BJ (cell line): Measurements from ENCODE around the gene SEMA6A. TPM values are rescaled to one million over a fixed set of nuclear protein-coding genes. Genes with fewer than 3 reads are reported as not detected.

ENCODE experiments used
- CTCF ChIA-PET: fragments of 350-600 bp; formaldehyde crosslinking; extraction: SDS; loops from one replicate; lab custom pipeline; 2021; ENCODE audit warnings: antibody characterized with exemption, inconsistent platforms; lab: Yijun Ruan, JAX
- POLR2A ChIA-PET: fragments of 300-600 bp; sonication (Branson Sonifier 250); formaldehyde crosslinking; extraction: SDS; loops from one replicate; lab custom pipeline; 2021; ENCODE audit warnings: antibody characterized with exemption; lab: Charles Lee
- DNase-seq: peaks from one replicate; pipeline ENCODE4 v3.0.0-alpha.2; 2011; ENCODE audit warnings: low read depth
- H3K27me3 ChIP-seq: 2 replicates; pipeline ENCODE4 v1.6.0; 2011; ENCODE audit warnings: low read length; ENCODE audit not compliant: control insufficient read depth, insufficient read depth
- H3K36me3 ChIP-seq: 2 replicates; pipeline ENCODE4 v1.5.1; 2011; ENCODE audit warnings: low read length; ENCODE audit not compliant: control insufficient read depth, insufficient read depth
- H3K4me3 ChIP-seq: 2 replicates; pipeline ENCODE4 v1.5.1; 2011; ENCODE audit warnings: low read depth, mild to moderate bottlenecking, control low read depth, low read length
- polyA plus RNA-seq: library from polyadenylated mRNA; depleted of rRNA; stranded (reverse); fragments of >200 nt; gene quantifications from 2 replicates; pipeline ENCODE4 v1.2.3, GENCODE V29; 2011
- TF ChIP-seq, protein P1 (sequence below): IDR thresholded peaks from 2 replicates; pipeline ENCODE4 v1.5.1; 2011; ENCODE audit warnings: low read depth, mild to moderate bottlenecking, control low read depth, inconsistent platforms, low read length, moderate library complexity; ENCODE audit not compliant: insufficient read depth

The SEMA6A gene
- polyA plus RNA-seq, 1 experiment, result 0.34 TPM

DNA sequence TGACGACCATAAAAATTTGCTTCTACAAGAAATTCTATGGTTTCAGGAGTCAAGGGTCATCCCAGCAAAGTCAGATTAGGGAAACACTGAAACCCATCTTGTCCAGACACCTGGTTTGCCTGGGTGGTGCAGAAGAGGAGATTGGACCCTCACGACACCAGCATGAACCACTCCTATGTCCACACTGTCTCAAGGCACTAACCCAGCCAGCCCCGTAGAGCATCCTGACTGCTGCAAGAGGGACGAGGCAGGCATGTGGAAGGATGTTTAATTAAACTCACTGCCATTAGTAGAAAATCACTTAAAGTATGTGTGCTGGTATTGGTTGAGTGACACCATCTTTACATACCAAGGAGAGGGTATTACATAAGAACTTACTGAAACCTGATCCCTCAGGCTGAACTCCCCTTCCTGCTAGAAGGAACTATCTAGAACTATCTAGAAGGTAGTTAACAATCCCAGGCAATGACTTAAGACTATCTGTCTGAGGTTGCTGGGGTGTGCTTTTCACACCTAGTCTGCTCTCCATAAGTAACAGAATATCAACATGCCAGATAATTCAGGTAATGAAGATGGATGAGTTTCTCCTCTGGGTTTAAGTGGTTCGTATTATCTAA, 93.6 kb downstream of the SEMA6A start:
- ChIA-PET POLR2A (no interaction called here), CTCF (no interaction called here)
- TF ChIP-seq, protein P1, sequence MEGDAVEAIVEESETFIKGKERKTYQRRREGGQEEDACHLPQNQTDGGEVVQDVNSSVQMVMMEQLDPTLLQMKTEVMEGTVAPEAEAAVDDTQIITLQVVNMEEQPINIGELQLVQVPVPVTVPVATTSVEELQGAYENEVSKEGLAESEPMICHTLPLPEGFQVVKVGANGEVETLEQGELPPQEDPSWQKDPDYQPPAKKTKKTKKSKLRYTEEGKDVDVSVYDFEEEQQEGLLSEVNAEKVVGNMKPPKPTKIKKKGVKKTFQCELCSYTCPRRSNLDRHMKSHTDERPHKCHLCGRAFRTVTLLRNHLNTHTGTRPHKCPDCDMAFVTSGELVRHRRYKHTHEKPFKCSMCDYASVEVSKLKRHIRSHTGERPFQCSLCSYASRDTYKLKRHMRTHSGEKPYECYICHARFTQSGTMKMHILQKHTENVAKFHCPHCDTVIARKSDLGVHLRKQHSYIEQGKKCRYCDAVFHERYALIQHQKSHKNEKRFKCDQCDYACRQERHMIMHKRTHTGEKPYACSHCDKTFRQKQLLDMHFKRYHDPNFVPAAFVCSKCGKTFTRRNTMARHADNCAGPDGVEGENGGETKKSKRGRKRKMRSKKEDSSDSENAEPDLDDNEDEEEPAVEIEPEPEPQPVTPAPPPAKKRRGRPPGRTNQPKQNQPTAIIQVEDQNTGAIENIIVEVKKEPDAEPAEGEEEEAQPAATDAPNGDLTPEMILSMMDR, result no peak
- H3K4me3 ChIP-seq, result no peak overlapping the region
- H3K27me3 ChIP-seq, result no peaks in the 10 kb centered on the region
- no peak for DNase-seq
- no peaks in the 10 kb centered on the region for H3K36me3 ChIP-seq

DNA sequence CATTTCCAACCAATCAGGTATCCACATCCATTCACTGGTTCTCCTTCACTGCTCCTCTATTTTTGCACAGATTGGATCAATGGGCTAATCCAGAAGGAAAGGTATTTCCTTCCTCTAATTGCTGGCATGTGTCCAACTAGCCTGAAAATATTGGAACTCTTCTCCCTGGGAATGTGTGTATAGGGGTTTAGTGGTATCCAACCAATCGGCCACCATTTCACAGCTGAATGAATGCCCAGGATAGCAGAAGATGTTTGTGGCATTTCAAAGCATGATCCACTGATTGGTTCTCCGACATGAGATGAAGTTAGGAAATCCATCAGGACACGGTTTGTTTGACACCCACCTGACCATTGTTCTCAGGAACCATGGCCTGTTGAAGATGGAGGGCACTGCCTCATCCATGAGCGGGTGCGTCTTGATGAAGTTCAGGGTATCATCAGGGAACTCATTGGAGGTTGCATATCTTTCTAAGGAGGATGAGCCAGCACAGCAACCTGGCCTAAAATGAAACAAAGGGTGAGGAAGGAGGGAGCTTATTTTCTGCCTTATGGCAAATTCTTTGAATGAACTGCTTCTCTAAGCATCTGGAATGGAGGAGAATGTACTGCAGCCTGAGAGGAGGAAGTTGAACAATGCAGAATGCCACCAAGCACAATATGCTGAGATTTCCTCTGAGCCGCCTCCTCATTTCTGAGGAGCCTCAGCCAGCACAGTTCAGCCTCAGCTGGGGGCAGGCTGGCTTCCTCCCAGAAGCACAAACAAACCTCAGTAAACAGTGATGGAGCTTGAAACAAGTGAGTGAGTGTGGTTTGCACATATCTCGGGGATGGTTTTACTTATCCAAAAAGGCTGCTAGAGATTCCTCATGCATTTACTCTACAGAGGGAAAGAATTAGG, 94.6 kb downstream of the SEMA6A start:
- ChIA-PET POLR2A (no interaction called here), CTCF (interaction anchor here (1.6 kb wide), 1 partner anchor 22 kb away, joined by 4 read pairs; no protein-coding TSS in a partner anchor)
- Histone ChIP-seq H3K4me3 (no peak overlapping the region), H3K36me3 (no peaks in the 10 kb centered on the region), H3K27me3 (no peaks in the 10 kb centered on the region)
- DNase-seq, result no peak
- TF ChIP-seq, protein P1, result no peak

DNA sequence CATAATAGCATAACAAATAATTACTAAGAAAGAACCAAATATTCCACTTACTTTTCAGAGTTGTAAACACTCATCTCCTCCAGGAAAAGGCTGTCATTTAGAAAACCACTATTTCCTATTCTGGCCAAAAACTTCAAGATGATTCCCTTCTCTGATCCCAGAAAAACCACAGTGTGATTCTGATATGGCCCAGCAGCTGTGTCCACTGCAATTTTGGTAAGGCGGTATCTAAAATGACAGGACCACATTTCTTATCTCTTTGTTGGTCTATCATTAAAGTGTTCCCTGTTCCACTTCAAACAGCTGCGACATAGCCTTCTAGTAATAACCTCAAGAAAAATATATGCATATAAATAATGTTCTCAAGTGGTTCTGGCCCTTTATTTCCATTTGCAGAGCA, 96.1 kb downstream of the SEMA6A start:
- no peak for DNase-seq
- CTCF ChIA-PET, result interaction anchor here (1.6 kb wide), 1 partner anchor 21 kb away, joined by 4 read pairs; no protein-coding TSS in a partner anchor
- Histone ChIP-seq H3K36me3 (no peaks in the 10 kb centered on the region), H3K4me3 (no peak overlapping the region), H3K27me3 (no peaks in the 10 kb centered on the region)
- POLR2A ChIA-PET, result no interaction called here
- TF ChIP-seq, protein P1, result no peak

DNA sequence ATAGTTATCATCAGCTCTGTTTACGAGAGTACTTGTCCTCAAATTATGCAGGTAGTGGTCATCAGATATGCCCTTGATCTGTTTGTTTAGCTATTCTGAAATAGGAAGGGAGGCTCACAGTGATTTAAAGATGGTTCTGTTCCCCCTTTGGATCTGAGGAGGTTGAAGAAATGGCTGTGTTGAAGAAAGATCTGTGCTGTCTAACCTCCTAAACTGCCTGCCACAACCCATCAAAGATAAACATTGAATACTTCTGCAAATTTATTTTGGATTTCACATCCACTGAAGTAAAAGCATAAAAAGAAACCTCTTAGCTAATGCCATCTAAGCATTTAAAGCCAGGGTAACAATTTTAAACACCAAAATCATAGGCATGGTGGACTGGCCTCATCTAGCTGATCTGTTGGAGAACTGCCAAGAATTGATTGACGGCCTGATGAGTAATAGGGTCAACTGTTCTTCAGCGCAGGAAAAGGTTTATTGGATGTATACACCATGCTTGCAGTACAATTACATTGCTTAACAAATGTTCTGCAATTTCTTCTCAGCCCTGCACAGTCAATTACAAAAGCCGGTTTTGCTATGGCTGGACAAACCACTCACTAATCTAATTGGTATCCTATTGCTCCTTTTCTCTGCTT, 97.6 kb downstream of the SEMA6A start:
- ChIA-PET CTCF (interaction anchor here (1.3 to 1.5 kb wide), 2 partner anchors 11 to 16 kb away, joined by 3 to 4 read pairs; no protein-coding TSS in a partner anchor), POLR2A (no interaction called here)
- TF ChIP-seq, protein P1, result no peak
- Histone ChIP-seq H3K36me3 (no peaks in the 10 kb centered on the region), H3K27me3 (no peaks in the 10 kb centered on the region), H3K4me3 (no peak overlapping the region)
- DNase-seq, result no peak

DNA sequence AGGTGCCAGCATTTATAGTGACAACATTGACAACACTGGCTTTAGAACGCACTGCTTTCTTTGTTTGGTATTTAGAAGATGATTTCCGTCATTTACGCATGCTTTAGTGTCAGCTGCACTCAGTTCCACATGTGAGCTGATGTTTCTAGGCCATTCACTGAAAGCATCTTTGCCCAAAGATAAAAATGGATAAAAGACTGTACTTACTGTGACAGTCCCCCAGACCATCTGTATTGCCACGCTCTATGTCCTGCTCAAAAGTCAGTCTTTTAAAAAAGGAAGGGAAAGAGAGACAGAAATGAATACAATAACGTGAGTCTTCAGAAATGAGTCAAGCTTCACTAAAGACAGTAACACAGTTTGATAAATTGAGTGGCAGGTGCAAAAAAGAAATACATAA, 99.3 kb downstream of the SEMA6A start:
- CTCF ChIA-PET, result interaction anchor here (1.5 kb wide), 1 partner anchor 14 kb away, joined by 3 read pairs; no protein-coding TSS in a partner anchor
- H3K27me3 ChIP-seq, result no peaks in the 10 kb centered on the region
- TF ChIP-seq, protein P1, result no peak
- no peak overlapping the region for H3K4me3 ChIP-seq
- POLR2A ChIA-PET, result no interaction called here
- no peaks in the 10 kb centered on the region for H3K36me3 ChIP-seq
- no peak for DNase-seq
